ENCODE data around the gene NR2C2.

GRCh38 chr3:15050405-15051092 is 103.2 kb downstream of the NR2C2 start:
- TF ChIP-seq POLR2A (IDR thresholded peaks at IDR 0.05) (no peak), CTCF (IDR thresholded peaks at IDR 0.05) (no peak), POLR2AphosphoS5 (IDR thresholded peaks at IDR 0.05) (no peak), EP300 (IDR thresholded peaks at IDR 0.05; ENCODE audit: low read depth) (no peak)

Measured in transverse colon (tissue), 4 donors.